Esophagus squamous epithelium (tissue), 5 donors: Measurements from ENCODE around the gene OR13J1. TPM values are rescaled to one million over a fixed set of nuclear protein-coding genes. Genes with fewer than 3 reads are reported as not detected.

Source experiments
- DNase-seq: peaks from one replicate; lab custom pipeline; 2025; lab: John Stamatoyannopoulos, UW
- H3K27ac ChIP-seq, 4 donors: fragments of 200-600 bp; sonication (generic); one replicate each; pipeline ENCODE4 v1.5.1; 2016 to 2019; ENCODE audit warnings: mild to moderate bottlenecking in 1 of 4
- H3K27me3 ChIP-seq, 4 donors: fragments of 200-600 bp; sonication (generic); 1 replicate in 3 of 4; 2 replicates in 1 of 4; pipeline versions ENCODE4 v1.5.1 to v1.6.0; 2017 to 2021; ENCODE audit warnings: antibody characterized with exemption in 1 of 4
- H3K36me3 ChIP-seq, 3 donors: fragments of 200-600 bp; sonication (generic); one replicate each; pipeline ENCODE4 v1.5.1; 2016 to 2019
- H3K4me1 ChIP-seq, 3 donors: fragments of 200-600 bp; sonication (generic); one replicate each; pipeline ENCODE4 v1.5.1; 2017 to 2019
- H3K4me3 ChIP-seq, 4 donors: fragments of 200-600 bp; sonication (generic); 1 replicate in 3 of 4; 2 replicates in 1 of 4; pipeline ENCODE4 v1.5.1; 2016 to 2019; ENCODE audit warnings: mild to moderate bottlenecking in 2 of 4, moderate library complexity in 1 of 4
- H3K9me3 ChIP-seq, 3 donors: fragments of 200-600 bp; sonication (generic); one replicate each; pipeline ENCODE4 v1.5.1; 2016 to 2019
- CTCF ChIP-seq, 6 experiments: fragments of 450-650 bp in 4 of 6; fragments of 200-600 bp in 2 of 6; sonication (generic) in 2 of 6; IDR thresholded peaks; one replicate each; pipeline ENCODE4 v1.5.1; 2016 to 2019; ENCODE audit warnings: antibody characterized with exemption in 6 of 6, mild to moderate bottlenecking in 4 of 6, moderate library complexity in 4 of 6
- POLR2A ChIP-seq, 4 donors: fragments of 450-650 bp; IDR thresholded peaks; one replicate each; pipeline ENCODE4 v1.6.1; 2017; ENCODE audit warnings: antibody characterized with exemption in 4 of 4, mild to moderate bottlenecking in 4 of 4, moderate library complexity in 3 of 4
- intact Hi-C: fragments of 100-400 bp; cut with DNase I; formaldehyde crosslinking; loops from one replicate; pipeline ENCODE4 v1.15.0; 2022
- total RNA-seq, 4 donors: library from RNA; depleted of rRNA; stranded (reverse); fragments of >200 nt; gene quantifications; one replicate each; pipeline ENCODE4 v1.1.0, GENCODE V29; 2016
- donor health status: DM: yes; HTN: yes; CAD: no.

Gene OR13J1
- total RNA-seq, 4 donors from 2014 or later = not detected

GRCh38 chr9:35820076-35820475 is 50.1 kb downstream of the OR13J1 start:
- Histone ChIP-seq H3K27me3 (no peaks in the 10 kb centered on the region), H3K4me3 (no peak overlapping the region), H3K4me1 (peaks cover 0 to 21% (median 0%) of the 10 kb centered on the region in 3 donors), H3K27ac (no peak overlapping the region), H3K36me3 (no peaks in the 10 kb centered on the region), H3K9me3 (no peaks in the 10 kb centered on the region)
- DNase-seq = no peak
- TF ChIP-seq CTCF (IDR thresholded peaks at IDR 0.05) (no peak), POLR2A (IDR thresholded peaks at IDR 0.05) (no peak)
- intact Hi-C loops = no loop called here

Other genes with a start within 250 kb of the OR13J1 start
- 1 to 10 TPM in 3 of 4 donors, under 1 TPM in 1; 0.42 to 4.2 (median 1.5) TPM for gene SIT1, start 219.5 kb downstream of the OR13J1 start, total RNA-seq
- gene RMRP, start 212.4 kb downstream of the OR13J1 start, total RNA-seq = 1,000 to 10,000 TPM in 3 of 4 donors, 100 to 1,000 TPM in 1; 759 to 4,621 (median 3,503) TPM
- 10 to 100 TPM in 3 of 4 donors, 1 to 10 TPM in 1; 6.6 to 19.6 (median 14.2) TPM for gene CCDC107, start 212.1 kb downstream of the OR13J1 start, total RNA-seq
- gene ARHGEF39, start 205.2 kb downstream of the OR13J1 start, total RNA-seq = 10 to 100 TPM in 1 of 4 donors, 1 to 10 TPM in 3; 1.3 to 17.5 (median 5.1) TPM
- gene CA9, start 196.5 kb downstream of the OR13J1 start, total RNA-seq = 1 to 10 TPM in 1 of 4 donors, not detected in 3; 2.2 TPM
- 1,000 to 10,000 TPM in 1 of 4 donors, 100 to 1,000 TPM in 2, 10 to 100 TPM in 1; 80.8 to 1,148 (median 217) TPM for gene TPM2, start 180.5 kb downstream of the OR13J1 start, total RNA-seq
- 100 to 1,000 TPM in 2 of 4 donors, 10 to 100 TPM in 2; 94.7 to 233 (median 112) TPM for gene TLN1, start 138.2 kb downstream of the OR13J1 start, total RNA-seq
- gene CREB3, start 137.7 kb downstream of the OR13J1 start, total RNA-seq = 10 to 100 TPM; 10.5 to 24.2 (median 19.2) TPM
- 10 to 100 TPM; 14.1 to 61.8 (median 42.0) TPM for gene GBA2, start 121.2 kb downstream of the OR13J1 start, total RNA-seq
- 10 to 100 TPM in 3 of 4 donors, 1 to 10 TPM in 1; 8.0 to 17.5 (median 11.6) TPM for gene RGP1, start 121.1 kb downstream of the OR13J1 start, total RNA-seq
- not detected for gene MSMP, start 116.1 kb downstream of the OR13J1 start, total RNA-seq
- gene NPR2, start 78.8 kb downstream of the OR13J1 start, total RNA-seq = 10 to 100 TPM in 1 of 4 donors, 1 to 10 TPM in 1, under 1 TPM in 2; 0.08 to 12.2 (median 1.8) TPM
- gene SPAG8, start 58.1 kb downstream of the OR13J1 start, total RNA-seq = not detected
- 10 to 100 TPM; 13.2 to 34.9 (median 19.5) TPM for gene HINT2, start 55.4 kb downstream of the OR13J1 start, total RNA-seq
- gene FAM221B, start 41.7 kb downstream of the OR13J1 start, total RNA-seq = not detected
- 1 to 10 TPM in 2 of 4 donors, under 1 TPM in 2; 0.35 to 4.8 (median 1.4) TPM for gene TMEM8B, start 41.2 kb downstream of the OR13J1 start, total RNA-seq
- gene HRCT1, start 35.8 kb upstream of the OR13J1 start, total RNA-seq = 1 to 10 TPM in 1 of 4 donors, under 1 TPM in 1, not detected in 2; 0.70 to 4.6 TPM
- 1 to 10 TPM in 1 of 4 donors, under 1 TPM in 1, not detected in 2; 0.22 to 1.1 TPM for gene SPAAR, start 39.1 kb upstream of the OR13J1 start, total RNA-seq
- not detected for gene OR2S2, start 87.8 kb upstream of the OR13J1 start, total RNA-seq
- gene RECK, start 166.5 kb upstream of the OR13J1 start, total RNA-seq = 10 to 100 TPM in 1 of 4 donors, 1 to 10 TPM in 1, under 1 TPM in 2; 0.23 to 16.2 (median 1.9) TPM